GM12878 (cell line): ENCODE results near the gene ARHGEF10L. TPM values are rescaled to one million over a fixed set of nuclear protein-coding genes. Genes with fewer than 3 reads are reported as not detected.

Experiments
- ATAC-seq: fragments of 200-7000 bp; cut with Tn5 transposase; 3 replicates; pipeline ENCODE4 v1.9.1; 2020; ENCODE audit warnings: mild to moderate bottlenecking, moderate library complexity
- BruUV-seq: library from RNA; stranded (reverse); fragments of 400-500 nt; replicated peaks from 2 replicates; lab custom pipeline; 2021; lab: Mats Ljungman, UMichigan
- CTCF ChIA-PET: fragments of 300-600 bp; sonication (Branson Sonifier 250); formaldehyde crosslinking; extraction: SDS; loops from one replicate; lab custom pipeline; 2021; ENCODE audit warnings: inconsistent platforms; lab: Yijun Ruan, JAX
- POLR2A ChIA-PET: fragments of 350-600 bp; formaldehyde crosslinking; extraction: SDS; loops from one replicate; lab custom pipeline; 2021; ENCODE audit warnings: inconsistent platforms; lab: Charles Lee
- RAD21 ChIA-PET: fragments of 300-600 bp; sonication (Branson Sonifier 250); formaldehyde crosslinking; loops from one replicate; lab custom pipeline; 2023; ENCODE audit warnings: antibody characterized with exemption; ENCODE audit not compliant: unreplicated experiment; lab: Charles Lee
- SMC1A ChIA-PET: fragments of 300-600 bp; sonication (Branson Sonifier 250); formaldehyde crosslinking; loops from one replicate; lab custom pipeline; 2023; ENCODE audit not compliant: unreplicated experiment, uncharacterized antibody; lab: Charles Lee
- DNase-seq: peaks from one replicate; pipeline ENCODE4 v3.0.0-alpha.2; 2011; ENCODE audit warnings: low read depth, low spot score
- FAIRE-seq: peaks from 3 replicates; lab custom pipeline; 2011; peaks lifted over from hg19 to GRCh38; lab: Jason Lieb, UNC
- H2AFZ ChIP-seq: 2 replicates; pipeline ENCODE4 v1.6.0; 2011; ENCODE audit warnings: low read depth, low read length, control low read depth; ENCODE audit not compliant: control insufficient read depth
- H3K27ac ChIP-seq: 2 replicates; pipeline ENCODE4 v1.5.1; 2011; ENCODE audit warnings: control low read depth; ENCODE audit not compliant: control insufficient read depth, insufficient read depth
- H3K27me3 ChIP-seq, 2 experiments: replicated peaks in 1 of 2; 2 replicates each; pipeline versions ENCODE4 v1.6.0 to v1.6.1; 2011; ENCODE audit warnings: low read length in 1 of 2; ENCODE audit not compliant: control insufficient read depth in 2 of 2, insufficient read depth in 2 of 2
- H3K36me3 ChIP-seq, 2 experiments: 2 replicates each; pipeline ENCODE4 v1.5.1; 2011; ENCODE audit warnings: low read length in 1 of 2; ENCODE audit not compliant: control insufficient read depth in 2 of 2, insufficient read depth in 2 of 2
- H3K4me1 ChIP-seq: 2 replicates; pipeline ENCODE4 v1.6.1; 2011; ENCODE audit warnings: mild to moderate bottlenecking, low read length, moderate library complexity, mixed read lengths; ENCODE audit not compliant: control insufficient read depth, insufficient read depth
- H3K4me2 ChIP-seq: 2 replicates; pipeline ENCODE4 v1.6.0; 2011; ENCODE audit warnings: control low read depth; ENCODE audit not compliant: control insufficient read depth, insufficient read depth
- H3K4me3 ChIP-seq: fragments of 200-600 bp; sonication (generic); 2 replicates; pipeline ENCODE4 v1.5.1; 2016
- H3K79me2 ChIP-seq: 2 replicates; pipeline ENCODE4 v1.6.0; 2011; ENCODE audit warnings: low read length; ENCODE audit not compliant: control insufficient read depth, insufficient read depth
- H3K9ac ChIP-seq: 2 replicates; pipeline ENCODE4 v1.8.0; 2011; ENCODE audit warnings: low read length, control low read depth, mixed read lengths; ENCODE audit not compliant: control insufficient read depth, insufficient read depth
- H3K9me3 ChIP-seq: replicated peaks from 3 replicates; pipeline ENCODE4 v1.5.1; 2011; ENCODE audit warnings: mild to moderate bottlenecking, low read length; ENCODE audit not compliant: control insufficient read depth, insufficient read depth
- H4K20me1 ChIP-seq: 2 replicates; pipeline ENCODE4 v1.6.0; 2011; ENCODE audit not compliant: control insufficient read depth, insufficient read depth
- JUND ChIP-seq: IDR thresholded peaks from 2 replicates; pipeline ENCODE4 v1.6.1; 2012; ENCODE audit warnings: low read depth, mild to moderate bottlenecking, low read length, improper control_type of control experiment, moderate library complexity
- MAX ChIP-seq: IDR thresholded peaks from 2 replicates; pipeline ENCODE4 v1.6.1; 2012; ENCODE audit warnings: low read depth, low read length, improper control_type of control experiment
- MEF2A ChIP-seq: IDR thresholded peaks from 2 replicates; pipeline ENCODE4 v1.6.1; 2011; ENCODE audit warnings: low read depth, mild to moderate bottlenecking, low read length, moderate library complexity; ENCODE audit not compliant: insufficient read depth
- MYC ChIP-seq: IDR thresholded peaks from 2 replicates; pipeline ENCODE4 v1.6.1; 2011; ENCODE audit warnings: mild to moderate bottlenecking, low read length, moderate library complexity, inconsistent platforms; ENCODE audit not compliant: insufficient read depth, insufficient replicate concordance, insufficient read length, severe bottlenecking
- NFYB ChIP-seq: IDR thresholded peaks from 2 replicates; pipeline ENCODE4 v1.6.1; 2011; ENCODE audit warnings: low read depth, mild to moderate bottlenecking, low read length, improper control_type of control experiment, moderate library complexity; ENCODE audit not compliant: insufficient read depth
- PAX5 ChIP-seq: IDR thresholded peaks from 2 replicates; pipeline ENCODE4 v1.6.1; 2011; ENCODE audit warnings: low read depth, low read length, borderline replicate concordance
- PRDM15 ChIP-seq: fragments of 450-650 bp; formaldehyde crosslinking; IDR thresholded peaks from 2 replicates; pipeline ENCODE4 v1.4.0; 2020; ENCODE audit warnings: mild to moderate bottlenecking, moderate library complexity
- RCOR1 ChIP-seq: conservative IDR thresholded peaks from 2 replicates; pipeline ENCODE4 v1.6.1; 2012; ENCODE audit warnings: low read depth, low read length, improper control_type of control experiment
- SREBF1 ChIP-seq: IDR thresholded peaks from 2 replicates; pipeline ENCODE4 v1.6.1; 2012; ENCODE audit warnings: mild to moderate bottlenecking, low read length
- WGBS: methylation state at CpG from one replicate; pipeline ENCODE4 v1.1.6; 2016; ENCODE audit warnings: low lambda C conversion rate; ENCODE audit not compliant: insufficient replicate concordance, insufficient coverage; ENCODE audit errors: missing lambda C conversion rate; 5-methylcytosine and 5-hydroxymethylcytosine counted together
- in situ Hi-C: fragments of 300-500 bp; cut with MboI; formaldehyde crosslinking; loops from 9 replicates; pipeline ENCODE4 v1.14.3; 2018; ENCODE audit warnings: mixed read lengths
- intact Hi-C: fragments of 100-400 bp; cut with micrococcal nuclease; formaldehyde crosslinking; loops from one replicate; pipeline ENCODE4 v1.14.2; 2022; ENCODE audit not compliant: unreplicated experiment
- polyA plus RNA-seq, 11 experiments: library from polyadenylated mRNA; depleted of rRNA in 4 of 11; unstranded in 6 of 11; stranded (reverse) in 5 of 11; fragments of >200 nt; fragmentation: Nextera tagmentation in 4 of 11; fragmentation: Illumina TruSeq in 1 of 11; extraction: Ambion mirVana in 4 of 11; extraction: Trizol in 1 of 11; gene quantifications; 1 replicate in 1 of 11; 2 replicates in 10 of 11; pipeline versions ENCODE4 v1.2.1 to v1.2.3, GENCODE V29; 2011 to 2016; ENCODE audit warnings: inconsistent platforms in 2 of 11, missing spikeins in 2 of 11, low read depth in 1 of 11
- total RNA-seq, 4 experiments: library from RNA; depleted of rRNA in 3 of 4; stranded (reverse); fragments of >200 nt in 3 of 4; fragmentation: Illumina TruSeq in 1 of 4; extraction: Trizol in 1 of 4; gene quantifications; 2 replicates each; pipeline versions ENCODE4 v1.2.1 to v1.2.3, GENCODE V29; 2013 to 2021
- TF ChIP-seq, protein P1 (sequence below): fragments of 150-350 bp; IDR thresholded peaks from 2 replicates; pipeline ENCODE4 v1.6.1; 2014; ENCODE audit warnings: mild to moderate bottlenecking, low read depth, low read length
- TF ChIP-seq, protein P2 (sequence below): fragments of 450-650 bp; IDR thresholded peaks from 2 replicates; pipeline ENCODE4 v1.6.1; 2017; ENCODE audit warnings: antibody characterized with exemption, mild to moderate bottlenecking, moderate library complexity
- TF ChIP-seq, protein P3 (sequence below): fragments of 450-650 bp; formaldehyde crosslinking; IDR thresholded peaks from 2 replicates; pipeline ENCODE4 v1.5.0; 2022; ENCODE audit warnings: mild to moderate bottlenecking, missing genetic modification characterization

ARHGEF10L gene
- total and polyA plus RNA-seq, 10 of the 15 experiments (the other 5 are each of a cell fraction or from before 2014, with no cell fraction given) = 0.05 to 0.94 (median 0.28) TPM; not detected in 2

- SMC1A ChIA-PET = no interaction called here
- TF ChIP-seq MYC (no peak), PAX5 (no peak), MAX (no peak), JUND (no peak), RCOR1 (no peak), SREBF1 (no peak), PRDM15 (no peak), NFYB (no peak), MEF2A (no peak)
- TF ChIP-seq, protein P1, sequence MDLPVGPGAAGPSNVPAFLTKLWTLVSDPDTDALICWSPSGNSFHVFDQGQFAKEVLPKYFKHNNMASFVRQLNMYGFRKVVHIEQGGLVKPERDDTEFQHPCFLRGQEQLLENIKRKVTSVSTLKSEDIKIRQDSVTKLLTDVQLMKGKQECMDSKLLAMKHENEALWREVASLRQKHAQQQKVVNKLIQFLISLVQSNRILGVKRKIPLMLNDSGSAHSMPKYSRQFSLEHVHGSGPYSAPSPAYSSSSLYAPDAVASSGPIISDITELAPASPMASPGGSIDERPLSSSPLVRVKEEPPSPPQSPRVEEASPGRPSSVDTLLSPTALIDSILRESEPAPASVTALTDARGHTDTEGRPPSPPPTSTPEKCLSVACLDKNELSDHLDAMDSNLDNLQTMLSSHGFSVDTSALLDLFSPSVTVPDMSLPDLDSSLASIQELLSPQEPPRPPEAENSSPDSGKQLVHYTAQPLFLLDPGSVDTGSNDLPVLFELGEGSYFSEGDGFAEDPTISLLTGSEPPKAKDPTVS = no peak
- TF ChIP-seq, protein P2, sequence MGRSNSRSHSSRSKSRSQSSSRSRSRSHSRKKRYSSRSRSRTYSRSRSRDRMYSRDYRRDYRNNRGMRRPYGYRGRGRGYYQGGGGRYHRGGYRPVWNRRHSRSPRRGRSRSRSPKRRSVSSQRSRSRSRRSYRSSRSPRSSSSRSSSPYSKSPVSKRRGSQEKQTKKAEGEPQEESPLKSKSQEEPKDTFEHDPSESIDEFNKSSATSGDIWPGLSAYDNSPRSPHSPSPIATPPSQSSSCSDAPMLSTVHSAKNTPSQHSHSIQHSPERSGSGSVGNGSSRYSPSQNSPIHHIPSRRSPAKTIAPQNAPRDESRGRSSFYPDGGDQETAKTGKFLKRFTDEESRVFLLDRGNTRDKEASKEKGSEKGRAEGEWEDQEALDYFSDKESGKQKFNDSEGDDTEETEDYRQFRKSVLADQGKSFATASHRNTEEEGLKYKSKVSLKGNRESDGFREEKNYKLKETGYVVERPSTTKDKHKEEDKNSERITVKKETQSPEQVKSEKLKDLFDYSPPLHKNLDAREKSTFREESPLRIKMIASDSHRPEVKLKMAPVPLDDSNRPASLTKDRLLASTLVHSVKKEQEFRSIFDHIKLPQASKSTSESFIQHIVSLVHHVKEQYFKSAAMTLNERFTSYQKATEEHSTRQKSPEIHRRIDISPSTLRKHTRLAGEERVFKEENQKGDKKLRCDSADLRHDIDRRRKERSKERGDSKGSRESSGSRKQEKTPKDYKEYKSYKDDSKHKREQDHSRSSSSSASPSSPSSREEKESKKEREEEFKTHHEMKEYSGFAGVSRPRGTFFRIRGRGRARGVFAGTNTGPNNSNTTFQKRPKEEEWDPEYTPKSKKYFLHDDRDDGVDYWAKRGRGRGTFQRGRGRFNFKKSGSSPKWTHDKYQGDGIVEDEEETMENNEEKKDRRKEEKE = no peak
- TF ChIP-seq, protein P3, sequence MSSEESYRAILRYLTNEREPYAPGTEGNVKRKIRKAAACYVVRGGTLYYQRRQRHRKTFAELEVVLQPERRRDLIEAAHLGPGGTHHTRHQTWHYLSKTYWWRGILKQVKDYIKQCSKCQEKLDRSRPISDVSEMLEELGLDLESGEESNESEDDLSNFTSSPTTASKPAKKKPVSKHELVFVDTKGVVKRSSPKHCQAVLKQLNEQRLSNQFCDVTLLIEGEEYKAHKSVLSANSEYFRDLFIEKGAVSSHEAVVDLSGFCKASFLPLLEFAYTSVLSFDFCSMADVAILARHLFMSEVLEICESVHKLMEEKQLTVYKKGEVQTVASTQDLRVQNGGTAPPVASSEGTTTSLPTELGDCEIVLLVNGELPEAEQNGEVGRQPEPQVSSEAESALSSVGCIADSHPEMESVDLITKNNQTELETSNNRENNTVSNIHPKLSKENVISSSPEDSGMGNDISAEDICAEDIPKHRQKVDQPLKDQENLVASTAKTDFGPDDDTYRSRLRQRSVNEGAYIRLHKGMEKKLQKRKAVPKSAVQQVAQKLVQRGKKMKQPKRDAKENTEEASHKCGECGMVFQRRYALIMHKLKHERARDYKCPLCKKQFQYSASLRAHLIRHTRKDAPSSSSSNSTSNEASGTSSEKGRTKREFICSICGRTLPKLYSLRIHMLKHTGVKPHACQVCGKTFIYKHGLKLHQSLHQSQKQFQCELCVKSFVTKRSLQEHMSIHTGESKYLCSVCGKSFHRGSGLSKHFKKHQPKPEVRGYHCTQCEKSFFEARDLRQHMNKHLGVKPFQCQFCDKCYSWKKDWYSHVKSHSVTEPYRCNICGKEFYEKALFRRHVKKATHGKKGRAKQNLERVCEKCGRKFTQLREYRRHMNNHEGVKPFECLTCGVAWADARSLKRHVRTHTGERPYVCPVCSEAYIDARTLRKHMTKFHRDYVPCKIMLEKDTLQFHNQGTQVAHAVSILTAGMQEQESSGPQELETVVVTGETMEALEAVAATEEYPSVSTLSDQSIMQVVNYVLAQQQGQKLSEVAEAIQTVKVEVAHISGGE (CRISPR knock-in tag) = no peak
- TF ChIP-seq, all 136 proteins: peak for 0
- Histone ChIP-seq H3K79me2 (no peaks in the 10 kb centered on the region), H3K36me3 (no peaks in the 10 kb centered on the region), H3K4me2 (no peak overlapping the region), H3K4me1 (no peaks in the 10 kb centered on the region), H2AFZ (no peak overlapping the region), H3K9me3 (no peaks in the 10 kb centered on the region), H3K9ac (no peak overlapping the region), H3K27ac (no peak overlapping the region), H3K27me3 (no peaks in the 10 kb centered on the region; a peak in 3 of 4 replicates), H4K20me1 (no peaks in the 10 kb centered on the region), H3K4me3 (no peak overlapping the region)
- ATAC-seq (no peak), FAIRE-seq (no peak), DNase-seq (no peak)
- CTCF ChIA-PET = no interaction called here
- in situ Hi-C loops (no loop called here), intact Hi-C loops (no loop called here)
- WGBS = 26% methylated on average over 6 of the region's 6 CpGs
- POLR2A ChIA-PET = no interaction called here
- RAD21 ChIA-PET = no interaction called here
- no TSS peak for BruUV-seq
Observed at GRCh38 chr1:17736625-17737024, 197.1 kb downstream of the ARHGEF10L start.
